NB4 (cell line): Measurements from ENCODE around the gene AK9.
"Not testable (repeated sequence)": the region's sequence is repeated elsewhere in the genome, so short reads cannot be mapped to it uniquely, and the experiment has no call there.

Experiments
- POLR2A ChIP-seq: IDR thresholded peaks from 2 replicates; pipeline ENCODE4 v1.6.1; 2011; ENCODE audit warnings: mild to moderate bottlenecking; ENCODE audit not compliant: insufficient read length; ENCODE audit errors: extremely low read depth
- TF ChIP-seq, protein P1 (sequence below): IDR thresholded peaks from one replicate; pipeline ENCODE4 v1.5.1; 2012; ENCODE audit warnings: low read depth, low read length

DNA sequence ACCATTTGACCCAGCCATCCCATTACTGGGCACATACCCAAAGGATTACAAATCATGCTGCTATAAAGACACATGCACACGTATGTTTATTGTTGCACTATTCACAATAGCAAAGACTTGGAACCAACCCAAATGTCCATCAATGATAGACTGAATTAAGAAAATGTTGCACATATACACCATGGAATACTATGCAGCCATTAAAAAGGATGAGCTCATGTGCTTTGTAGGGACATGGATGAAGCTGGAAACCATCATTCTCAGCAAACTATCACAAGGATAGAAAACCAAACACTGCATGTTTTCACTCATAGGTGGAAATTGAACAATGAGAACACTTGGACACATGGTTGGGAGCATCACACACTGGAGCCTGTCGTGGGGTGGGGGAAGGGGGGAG, 121.1 kb downstream of the AK9 start:
- TF ChIP-seq, protein P1, sequence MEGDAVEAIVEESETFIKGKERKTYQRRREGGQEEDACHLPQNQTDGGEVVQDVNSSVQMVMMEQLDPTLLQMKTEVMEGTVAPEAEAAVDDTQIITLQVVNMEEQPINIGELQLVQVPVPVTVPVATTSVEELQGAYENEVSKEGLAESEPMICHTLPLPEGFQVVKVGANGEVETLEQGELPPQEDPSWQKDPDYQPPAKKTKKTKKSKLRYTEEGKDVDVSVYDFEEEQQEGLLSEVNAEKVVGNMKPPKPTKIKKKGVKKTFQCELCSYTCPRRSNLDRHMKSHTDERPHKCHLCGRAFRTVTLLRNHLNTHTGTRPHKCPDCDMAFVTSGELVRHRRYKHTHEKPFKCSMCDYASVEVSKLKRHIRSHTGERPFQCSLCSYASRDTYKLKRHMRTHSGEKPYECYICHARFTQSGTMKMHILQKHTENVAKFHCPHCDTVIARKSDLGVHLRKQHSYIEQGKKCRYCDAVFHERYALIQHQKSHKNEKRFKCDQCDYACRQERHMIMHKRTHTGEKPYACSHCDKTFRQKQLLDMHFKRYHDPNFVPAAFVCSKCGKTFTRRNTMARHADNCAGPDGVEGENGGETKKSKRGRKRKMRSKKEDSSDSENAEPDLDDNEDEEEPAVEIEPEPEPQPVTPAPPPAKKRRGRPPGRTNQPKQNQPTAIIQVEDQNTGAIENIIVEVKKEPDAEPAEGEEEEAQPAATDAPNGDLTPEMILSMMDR: not testable (repeated sequence)
- TF ChIP-seq POLR2A: not testable (repeated sequence)
